Mesodermal cell (in vitro differentiated cells): ENCODE data around the gene APLF. TPM values are rescaled to one million over a fixed set of nuclear protein-coding genes. Genes with fewer than 3 reads are reported as not detected.

ENCODE experiments used
- H3K27ac ChIP-seq: 2 replicates; pipeline ENCODE4 v1.7.0; 2013; ENCODE audit warnings: mild to moderate bottlenecking, low read depth, low read length, moderate library complexity; ENCODE audit not compliant: severe bottlenecking
- H3K36me3 ChIP-seq: 2 replicates; pipeline ENCODE4 v1.7.1; 2013; ENCODE audit warnings: mild to moderate bottlenecking, low read length, moderate library complexity; ENCODE audit not compliant: control insufficient read depth, insufficient read depth
- H3K4me1 ChIP-seq: one replicate; pipeline ENCODE4 v1.7.1; 2013; ENCODE audit warnings: mild to moderate bottlenecking, low read length; ENCODE audit not compliant: insufficient read depth, control insufficient read depth, poor library complexity, severe bottlenecking
- H3K4me3 ChIP-seq: 2 replicates; pipeline ENCODE4 v1.7.0; 2013; ENCODE audit warnings: low read length, control low read depth, mild to moderate bottlenecking; ENCODE audit not compliant: insufficient read depth, poor library complexity, severe bottlenecking; ENCODE audit errors: extremely low read depth
- H3K9me3 ChIP-seq: 2 replicates; pipeline ENCODE4 v1.7.1; 2013; ENCODE audit warnings: mild to moderate bottlenecking, low read length, moderate library complexity; ENCODE audit not compliant: control insufficient read depth
- WGBS, 2 experiments: methylation state at CpG; one replicate each; pipeline ENCODE4 v1.1.5; 2013; ENCODE audit warnings: missing lambda C conversion rate in 2 of 2; ENCODE audit not compliant: insufficient coverage in 2 of 2; 5-methylcytosine and 5-hydroxymethylcytosine counted together
- polyA plus RNA-seq, 2 experiments: library from polyadenylated mRNA; stranded (reverse); fragments of 50-300 nt; gene quantifications; one replicate each; pipeline ENCODE4 v1.2.3, GENCODE V29; 2013

The APLF gene
- polyA plus RNA-seq (2013, experiment 1 of 2), result 9.5 TPM
- polyA plus RNA-seq (2013, experiment 2 of 2), result 10.1 TPM

DNA sequence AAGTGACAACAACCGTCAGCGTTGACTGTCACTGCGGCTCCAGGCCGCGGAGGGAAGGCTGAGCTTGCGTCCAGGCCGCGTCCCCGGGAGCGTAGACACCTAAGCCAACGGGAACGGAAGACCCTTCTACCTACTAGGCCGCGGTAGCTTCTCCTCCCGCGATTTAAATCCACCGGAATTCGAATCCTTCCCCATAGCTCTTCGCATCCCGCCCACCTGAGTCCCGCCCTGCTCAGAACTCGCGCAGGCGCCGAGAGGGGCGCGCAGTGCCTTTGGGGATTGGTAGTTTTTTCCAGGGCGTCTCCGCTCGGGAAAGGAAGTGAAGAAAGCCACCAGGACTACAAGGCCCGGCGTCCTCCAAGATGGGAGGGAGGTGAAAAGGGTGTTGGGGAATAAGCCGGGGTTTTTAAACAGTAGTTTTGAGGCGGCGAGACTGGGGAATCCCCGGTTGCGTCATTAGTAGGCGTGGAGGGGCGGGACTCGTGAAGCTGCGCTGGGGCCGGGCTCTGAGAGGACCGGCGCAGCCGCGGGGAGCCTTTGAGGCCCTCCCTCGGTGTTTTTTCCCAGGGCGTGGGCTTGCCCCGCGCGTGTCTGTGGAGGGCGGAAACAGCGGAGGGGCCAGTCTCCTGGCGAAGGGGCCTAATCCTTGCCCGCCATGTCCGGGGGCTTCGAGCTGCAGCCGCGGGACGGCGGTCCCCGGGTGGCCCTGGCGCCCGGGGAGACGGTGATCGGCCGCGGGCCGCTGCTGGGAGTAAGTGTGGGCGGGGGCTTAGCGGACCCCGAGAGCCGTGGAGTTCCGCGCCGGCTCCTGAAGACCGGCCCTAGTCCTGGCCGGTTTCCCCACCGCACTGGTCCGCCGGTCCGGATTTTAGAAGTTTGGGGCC, at the start of gene APLF, which contains the start of gene FBXO48:
APLF (plus strand) TSS at position 509 of the 884 bp plus-strand sequence; CDS start at position 656, 147 bp downstream.
FBXO48 (minus strand) TSS at position 218 of the 884 bp plus-strand sequence. CDS start 2,149 bp downstream, outside the sequence.
- Histone ChIP-seq H3K9me3 (no peaks in the 10 kb centered on the region), H3K4me3 (peak within 1 kb of the TSS; percentile 87), H3K27ac (peak within 1 kb of the TSS; percentile 93), H3K4me1 (peaks cover 23% of the 10 kb centered on the region), H3K36me3 (peaks cover 4% of the 10 kb centered on the region)
- 0 to 1% methylated on average over 49 to 51 of the region's 82 CpGs for WGBS, 2 experiments

DNA sequence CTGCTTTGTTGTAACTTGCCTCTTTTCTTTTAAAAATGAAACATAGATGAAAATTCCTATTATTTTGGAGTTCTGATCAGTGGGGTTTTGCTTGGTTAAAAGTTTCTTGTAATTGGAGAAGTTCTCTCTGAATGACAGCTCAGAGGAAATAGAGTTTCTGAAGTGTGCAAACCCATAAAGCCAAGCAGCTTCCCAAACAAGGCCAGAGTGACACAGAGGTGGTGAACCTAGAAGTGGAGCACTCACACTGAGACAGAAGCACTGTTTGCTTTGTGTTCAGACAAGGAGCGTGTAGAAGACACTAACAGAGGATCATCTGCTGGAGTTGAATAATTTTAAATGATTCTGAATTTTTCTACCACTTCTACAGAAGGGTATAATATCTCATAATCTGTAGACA, 49.5 kb upstream of the APLF start:
- WGBS, 2 experiments, result no CpG with 5 or more reads among the region's 1 CpG
- no peak overlapping the region for H3K27ac ChIP-seq

GRCh38 chr2:68418419-68418818, 49.0 kb upstream of the APLF start:
- no peaks in the 10 kb centered on the region for H3K4me1 ChIP-seq
- no peaks in the 10 kb centered on the region for H3K9me3 ChIP-seq
- no peak overlapping the region for H3K27ac ChIP-seq
- H3K36me3 ChIP-seq, result no peaks in the 10 kb centered on the region
- WGBS, 2 experiments, result no CpG with 5 or more reads among the region's 1 CpG
- no peak overlapping the region for H3K4me3 ChIP-seq

More for the DNA sequence above, 49.5 kb upstream of the APLF start:
- Histone ChIP-seq H3K36me3 (no peaks in the 10 kb centered on the region), H3K9me3 (no peaks in the 10 kb centered on the region), H3K4me1 (no peaks in the 10 kb centered on the region), H3K4me3 (no peak overlapping the region)

DNA sequence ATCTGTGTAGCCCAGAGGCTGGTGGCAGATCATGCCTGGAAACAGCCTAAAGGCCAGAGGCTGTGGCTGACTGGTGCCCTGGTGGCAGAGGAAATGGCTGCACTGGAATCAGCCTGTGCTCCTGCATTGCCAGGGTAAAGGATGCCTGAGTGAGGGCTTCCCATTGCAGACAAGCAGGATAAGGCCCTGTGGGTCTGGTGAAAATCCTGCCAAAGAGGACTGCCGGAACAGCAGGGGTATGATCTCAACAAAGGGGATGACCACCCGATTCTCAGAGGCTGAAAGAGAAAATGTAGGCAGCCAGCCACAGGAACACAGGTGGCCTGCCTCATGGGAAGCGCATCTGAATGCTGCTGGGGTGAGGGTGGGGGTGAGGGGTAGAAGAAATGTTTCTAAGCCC, 48.5 kb upstream of the APLF start:
- Histone ChIP-seq H3K4me1 (no peaks in the 10 kb centered on the region), H3K27ac (no peak overlapping the region), H3K36me3 (no peaks in the 10 kb centered on the region), H3K4me3 (no peak overlapping the region), H3K9me3 (no peaks in the 10 kb centered on the region)
- WGBS, 2 experiments, result 60 to 100% methylated on average over 2 to 3 of the region's 3 CpGs

DNA sequence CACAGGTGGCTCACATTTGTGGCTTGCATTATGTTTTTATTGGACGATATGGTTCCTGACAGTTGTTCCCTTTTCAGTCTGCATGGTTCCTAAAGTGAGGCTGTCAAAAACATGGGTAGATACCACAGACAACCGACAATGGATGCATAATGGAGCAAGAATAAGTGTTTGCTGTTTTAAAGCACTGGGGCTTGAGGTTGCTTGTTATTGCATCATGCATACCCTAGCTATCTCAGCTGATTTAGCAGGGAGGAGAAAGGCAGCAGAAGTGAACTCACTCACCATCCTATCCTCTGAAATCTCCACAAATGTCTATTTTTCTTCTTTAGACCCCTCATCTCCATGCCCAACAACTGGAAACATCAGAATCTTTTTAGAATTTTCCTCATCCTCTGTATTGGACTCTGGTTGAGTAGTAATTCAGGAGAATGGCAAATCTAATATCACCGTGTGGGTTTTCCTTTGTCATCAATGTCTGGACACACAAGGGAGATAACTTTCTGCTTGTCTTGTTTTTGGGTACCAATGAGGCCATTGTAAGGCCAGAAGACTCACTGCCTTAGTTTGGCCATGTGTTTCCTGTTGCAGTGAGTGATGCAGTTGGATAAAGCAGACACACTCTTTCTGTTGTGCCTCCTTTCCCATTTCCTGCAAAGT, 47.0 kb upstream of the APLF start:
- Histone ChIP-seq H3K36me3 (no peaks in the 10 kb centered on the region), H3K4me1 (no peaks in the 10 kb centered on the region), H3K4me3 (no peak overlapping the region), H3K9me3 (no peaks in the 10 kb centered on the region), H3K27ac (no peak overlapping the region)
- 80 to 88% methylated on average over 2 to 3 of the region's 3 CpGs for WGBS, 2 experiments

DNA sequence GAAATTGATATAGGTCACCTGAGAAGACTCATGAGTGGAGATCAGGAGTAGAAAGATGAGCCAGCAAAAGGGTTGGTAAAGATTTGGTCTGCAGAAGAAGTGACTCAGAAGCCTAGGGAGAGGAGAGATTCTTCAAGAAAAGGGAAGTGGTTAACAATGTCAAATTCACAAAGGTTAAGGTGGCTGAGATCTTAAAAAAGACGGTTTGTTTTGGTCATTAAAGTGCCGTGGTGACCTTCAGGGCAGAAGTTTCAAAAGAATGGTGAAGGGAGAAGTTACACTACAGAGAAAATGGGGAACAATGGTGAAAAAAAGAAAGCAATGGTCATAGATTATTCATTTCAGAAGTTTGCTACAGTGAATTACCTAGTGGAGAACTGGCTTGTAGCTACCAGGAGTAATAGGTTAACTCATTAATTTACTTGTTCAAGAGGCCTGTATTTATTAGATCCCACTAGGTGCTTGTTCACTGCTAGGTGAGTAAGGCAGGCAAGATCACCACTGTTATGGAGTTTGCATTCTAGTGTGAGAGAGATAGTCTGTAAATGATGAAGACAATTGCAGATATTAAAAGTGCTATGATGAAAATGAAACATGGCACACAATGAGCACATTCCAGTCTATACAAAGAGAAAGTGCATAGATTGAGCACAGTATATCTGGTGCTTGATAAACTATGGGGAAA, 43.3 kb upstream of the APLF start:
- H3K4me1 ChIP-seq, result no peaks in the 10 kb centered on the region
- no peak overlapping the region for H3K4me3 ChIP-seq
- H3K27ac ChIP-seq, result no peak overlapping the region
- H3K36me3 ChIP-seq, result no peaks in the 10 kb centered on the region
- WGBS, 2 experiments, result 76 to 85% methylated on average over 2 of the region's 2 CpGs
- no peaks in the 10 kb centered on the region for H3K9me3 ChIP-seq

GRCh38 chr2:68425503-68425902, 41.9 kb upstream of the APLF start:
- WGBS, 2 experiments, result 100% methylated on average over 2 of the region's 3 CpGs
- H3K27ac ChIP-seq, result no peak overlapping the region
- H3K9me3 ChIP-seq, result no peaks in the 10 kb centered on the region
- H3K4me1 ChIP-seq, result no peaks in the 10 kb centered on the region
- H3K36me3 ChIP-seq, result no peaks in the 10 kb centered on the region
- no peak overlapping the region for H3K4me3 ChIP-seq

GRCh38 chr2:68426446-68426845, 40.9 kb upstream of the APLF start:
- WGBS, 2 experiments, result 100% methylated on average over 1 of the region's 1 CpG; no CpG with 5 or more reads in 1 of the 2 experiments
- H3K36me3 ChIP-seq, result no peaks in the 10 kb centered on the region
- H3K4me3 ChIP-seq, result no peak overlapping the region
- H3K27ac ChIP-seq, result no peak overlapping the region
- H3K9me3 ChIP-seq, result no peaks in the 10 kb centered on the region
- no peaks in the 10 kb centered on the region for H3K4me1 ChIP-seq

DNA sequence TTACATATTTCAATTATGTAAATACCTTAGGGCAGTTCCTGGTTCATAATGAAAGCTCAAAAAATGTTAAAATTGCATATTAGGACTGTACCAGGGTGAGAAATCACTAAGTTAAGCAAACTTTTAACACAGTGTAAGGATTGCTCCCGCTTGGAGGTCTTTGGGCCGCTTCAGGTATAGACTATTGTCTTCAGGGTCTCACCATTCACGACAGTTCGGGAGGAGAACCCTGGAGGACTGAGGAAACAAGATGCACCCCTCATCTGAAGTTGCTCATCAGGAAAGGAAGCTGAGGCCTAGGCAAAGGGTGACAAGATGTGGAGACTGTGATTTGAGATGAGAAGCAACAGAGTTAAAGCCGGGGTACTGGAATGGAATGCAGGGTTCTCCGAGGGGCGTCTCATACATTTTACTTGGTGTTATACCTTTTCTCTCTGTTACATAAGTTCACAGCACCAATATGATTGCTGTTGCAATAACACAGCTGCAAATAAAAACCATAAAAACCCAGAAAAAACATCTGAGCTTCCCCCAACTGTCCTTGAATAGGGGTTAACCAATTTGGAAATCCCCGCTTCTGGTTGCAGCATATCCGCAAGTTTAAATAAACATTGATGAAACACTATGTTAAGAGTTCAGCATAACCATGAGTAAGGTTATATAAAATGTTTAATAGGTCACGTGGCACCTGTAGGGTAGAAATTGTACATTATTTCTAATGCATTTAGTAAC, 40.4 kb upstream of the APLF start:
- no peak overlapping the region for H3K4me3 ChIP-seq
- H3K9me3 ChIP-seq, result no peaks in the 10 kb centered on the region
- H3K27ac ChIP-seq, result no peak overlapping the region
- 98% methylated on average over 6 to 7 of the region's 10 CpGs for WGBS, 2 experiments
- H3K4me1 ChIP-seq, result no peaks in the 10 kb centered on the region
- H3K36me3 ChIP-seq, result no peaks in the 10 kb centered on the region

- H3K27ac ChIP-seq, result no peak overlapping the region
- H3K4me1 ChIP-seq, result no peaks in the 10 kb centered on the region
- H3K4me3 ChIP-seq, result no peak overlapping the region
- WGBS, 2 experiments, result 94 to 100% methylated on average over 1 to 2 of the region's 4 CpGs
- H3K9me3 ChIP-seq, result no peaks in the 10 kb centered on the region
- no peaks in the 10 kb centered on the region for H3K36me3 ChIP-seq
Observed at GRCh38 chr2:68428126-68428525, 39.3 kb upstream of the APLF start.
